ENCODE results near the gene TSTD2.

The TSTD2 gene

DNA sequence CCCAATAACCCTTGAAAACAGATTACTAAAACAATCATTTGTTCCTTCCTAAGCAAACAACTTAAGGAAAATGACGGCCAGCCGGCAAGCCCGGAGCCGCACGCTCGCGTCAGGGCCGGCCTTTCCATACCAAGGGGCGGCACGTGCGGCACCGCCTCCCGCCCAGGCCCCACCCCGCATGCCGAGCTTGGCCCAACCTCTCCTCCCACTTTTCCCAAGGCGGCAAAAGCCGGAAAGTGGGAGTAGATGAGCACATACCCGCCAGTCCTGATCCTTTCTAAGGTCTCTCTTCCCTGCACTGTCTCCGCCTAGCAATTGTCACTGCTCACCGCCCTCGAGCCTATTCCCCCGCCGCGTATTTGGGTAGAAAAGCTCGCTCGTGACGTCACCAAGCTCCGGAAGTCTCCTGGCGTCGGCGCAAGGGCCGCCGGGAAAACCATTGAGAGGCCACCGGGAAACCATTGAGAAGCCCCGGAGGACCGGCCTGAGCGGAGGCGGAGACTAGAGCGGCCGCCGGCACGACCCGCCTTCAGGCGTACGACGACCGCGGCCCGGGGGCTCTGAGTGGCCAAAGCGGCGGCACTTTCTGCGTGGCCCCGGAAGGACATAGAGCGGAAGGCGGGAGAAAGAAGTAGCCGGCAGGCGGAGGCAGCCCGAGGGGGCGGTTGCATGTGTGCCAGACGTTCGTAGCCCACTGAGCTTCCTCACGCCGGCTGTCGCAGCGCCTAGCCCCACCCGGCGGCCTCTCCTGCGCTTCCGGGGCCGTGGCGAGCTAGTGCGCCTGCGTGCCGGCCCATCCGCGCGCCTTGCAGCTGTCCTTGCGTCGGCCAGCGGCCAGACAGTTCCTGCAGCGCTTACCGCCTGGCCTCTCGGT, at the start of gene TSTD2, which contains the start of gene NCBP1:
Gene TSTD2 (minus strand): TSS at position 384 of the 874 bp plus-strand sequence. CDS start 5,806 bp downstream, outside the sequence.
Gene NCBP1 (plus strand): TSS at position 837 of the 874 bp plus-strand sequence. CDS start 61 bp downstream, outside the sequence.
- peak; percentile 82 to 84 for DNase-seq (ENCODE audit: low read depth in 2 of 2)

DNA sequence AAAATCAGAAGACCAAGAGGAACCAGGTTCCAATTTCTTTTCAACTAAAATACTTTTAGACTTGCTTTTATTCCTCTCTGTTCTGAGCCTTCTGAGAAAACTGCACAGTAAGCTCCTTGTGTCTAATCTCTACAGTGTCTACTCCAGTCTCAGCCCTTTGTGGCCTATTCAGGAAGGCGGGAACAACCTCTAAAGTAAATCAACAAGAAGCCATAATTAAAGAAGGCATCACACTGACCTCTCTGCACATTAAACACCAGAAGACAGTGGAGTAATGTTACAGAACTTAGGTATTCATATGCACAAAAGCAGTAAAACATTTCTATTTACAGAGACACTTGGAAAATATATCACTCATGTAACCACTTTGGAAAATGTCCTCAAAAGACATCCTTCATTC, 49.1 kb upstream of the TSTD2 start:
- DNase-seq (ENCODE audit: low read depth in 2 of 2) = no peak

GRCh38 chr9:97675655-97676054, 42.5 kb upstream of the TSTD2 start:
- DNase-seq (ENCODE audit: low read depth in 2 of 2) = no peak

GRCh38 chr9:97673922-97674321, 40.8 kb upstream of the TSTD2 start:
- DNase-seq (ENCODE audit: low read depth in 2 of 2) = no peak

DNA sequence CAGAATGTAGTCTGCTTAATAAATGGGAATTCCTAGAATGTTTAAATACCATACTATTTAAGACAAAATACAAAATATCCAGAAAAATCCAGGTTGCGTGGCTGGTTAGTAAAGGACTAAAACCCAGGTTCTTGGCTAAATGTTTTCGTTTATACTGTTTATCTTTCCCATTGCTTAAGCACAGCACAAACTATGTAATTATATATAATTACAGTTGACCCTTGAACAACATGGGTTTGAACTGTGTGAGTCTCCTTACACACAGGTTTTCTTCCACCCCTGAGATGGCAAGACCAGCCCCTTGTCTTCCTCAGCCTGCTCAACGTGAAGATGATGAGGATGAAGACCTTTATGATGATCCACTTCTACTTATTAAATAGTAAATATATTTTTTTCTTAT, 39.2 kb upstream of the TSTD2 start:
- DNase-seq (ENCODE audit: low read depth in 2 of 2) = no peak

- no peak for DNase-seq (ENCODE audit: low read depth in 2 of 2)
These were observed 37.4 kb upstream of the TSTD2 start for GRCh38 chr9:97670586-97670985.

GRCh38 chr9:97668485-97668884, 35.3 kb upstream of the TSTD2 start:
- no peak for DNase-seq (ENCODE audit: low read depth in 2 of 2)

DNA sequence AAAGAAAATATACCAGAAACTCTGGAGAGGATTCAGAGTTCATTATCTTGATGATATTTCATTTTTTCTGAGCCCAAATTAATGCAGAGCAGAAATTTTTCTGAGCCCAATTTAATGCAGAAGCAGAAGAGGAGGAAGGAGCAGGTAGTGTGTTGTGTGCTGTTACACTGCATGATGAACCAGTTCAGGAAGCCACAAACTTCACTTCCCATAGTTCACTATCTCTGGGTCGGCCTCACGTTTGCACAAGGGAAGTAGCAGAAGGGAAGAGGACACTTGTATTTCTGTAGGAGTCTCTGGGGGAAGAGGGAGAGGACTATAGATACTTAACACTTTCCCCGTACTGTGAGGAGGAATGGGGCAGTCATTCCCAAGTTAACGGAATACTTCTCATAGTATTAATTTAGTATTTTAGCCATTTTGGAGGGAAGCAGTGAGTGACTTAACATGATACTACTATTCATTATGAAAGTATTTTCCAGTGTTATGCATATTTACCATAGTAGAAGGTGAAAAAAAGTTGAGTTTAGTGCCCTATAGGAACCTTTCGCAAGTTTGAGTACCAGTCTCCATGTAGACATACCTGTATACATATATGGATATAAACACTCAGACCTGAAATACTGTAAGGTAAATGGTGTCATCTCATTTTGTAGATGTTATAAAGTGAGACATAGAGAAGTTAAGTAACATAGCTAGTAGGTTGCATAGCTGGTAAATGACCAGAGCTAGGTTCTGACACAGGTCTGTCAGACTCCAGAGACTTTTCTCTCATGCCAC, 33.9 kb upstream of the TSTD2 start:
- no peak for DNase-seq (ENCODE audit: low read depth in 2 of 2)

GRCh38 chr9:97665742-97666141, 32.6 kb upstream of the TSTD2 start:
- no peak for DNase-seq (ENCODE audit: low read depth in 2 of 2)

GRCh38 chr9:97660847-97661246, 27.7 kb upstream of the TSTD2 start:
- no peak for DNase-seq (ENCODE audit: low read depth in 2 of 2)

- DNase-seq (ENCODE audit: low read depth in 2 of 2) = no peak
These were observed 27.2 kb upstream of the TSTD2 start for GRCh38 chr9:97660340-97660739.

DNA sequence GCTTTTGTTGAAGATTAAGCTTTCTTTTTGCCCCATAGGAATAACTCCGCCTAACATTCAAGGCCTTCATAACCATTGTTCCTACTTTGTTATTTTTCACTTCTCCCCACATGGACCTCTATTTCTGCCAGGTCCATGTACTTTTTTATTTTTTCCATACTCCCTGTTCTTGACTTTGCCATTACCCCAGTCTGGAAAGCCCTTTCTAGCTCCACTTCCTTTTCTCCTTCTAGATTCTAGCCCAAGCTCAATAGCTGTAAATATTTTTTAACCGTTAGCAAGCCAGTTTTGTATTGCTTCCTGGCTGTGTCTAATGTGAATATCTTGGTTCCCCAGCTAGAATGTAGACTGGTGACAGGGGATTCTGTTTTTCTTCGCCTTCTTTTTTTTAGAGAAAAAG, 26.6 kb upstream of the TSTD2 start:
- no peak for DNase-seq (ENCODE audit: low read depth in 2 of 2)

DNA sequence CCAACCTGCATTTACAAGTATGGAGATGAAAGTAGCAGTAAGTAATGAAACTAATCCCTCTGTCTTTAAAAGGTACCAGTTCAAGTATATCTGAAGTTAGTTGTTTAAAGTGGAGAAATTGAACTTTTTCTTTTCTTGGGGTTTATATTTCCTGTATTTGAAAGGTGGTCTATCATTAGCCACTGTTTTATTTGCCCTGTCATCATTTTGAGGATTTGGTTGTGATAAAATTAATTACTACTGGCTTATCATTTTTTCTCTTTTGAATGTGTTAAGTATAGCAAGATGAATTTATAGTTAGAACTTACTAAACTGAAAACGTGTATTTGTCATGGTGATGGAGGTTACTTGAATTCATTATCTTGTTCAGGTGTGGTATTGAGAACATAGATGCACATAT, 25.5 kb upstream of the TSTD2 start:
- DNase-seq (ENCODE audit: low read depth in 2 of 2) = no peak

- DNase-seq (ENCODE audit: low read depth in 2 of 2) = no peak
These were observed 18.5 kb upstream of the TSTD2 start for GRCh38 chr9:97651646-97652045.

GRCh38 chr9:97647996-97648395, 14.8 kb upstream of the TSTD2 start:
- DNase-seq (ENCODE audit: low read depth in 2 of 2) = no peak

DNA sequence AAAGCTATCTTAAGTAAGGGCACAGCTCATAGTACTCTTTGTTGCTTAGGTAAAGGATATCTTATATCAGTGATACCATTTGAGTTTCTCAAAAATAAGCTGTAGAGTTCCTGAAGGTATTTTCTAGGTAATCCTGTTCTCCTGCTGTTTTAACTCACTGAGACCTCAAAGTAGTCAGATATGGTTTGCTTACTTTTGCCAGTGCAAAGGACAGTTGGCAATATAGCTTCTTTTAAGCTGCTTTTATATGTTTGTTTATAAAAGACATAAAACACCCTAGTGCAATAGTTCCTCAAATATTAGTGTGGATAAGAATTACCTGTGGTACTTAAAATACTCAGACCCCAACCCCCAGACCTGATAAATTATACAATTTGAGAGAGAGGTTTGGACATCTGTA, 12.6 kb upstream of the TSTD2 start:
- no peak for DNase-seq (ENCODE audit: low read depth in 2 of 2)

- no peak for DNase-seq (ENCODE audit: low read depth in 2 of 2)
These were observed 7.2 kb upstream of the TSTD2 start for GRCh38 chr9:97640325-97640724.

DNA sequence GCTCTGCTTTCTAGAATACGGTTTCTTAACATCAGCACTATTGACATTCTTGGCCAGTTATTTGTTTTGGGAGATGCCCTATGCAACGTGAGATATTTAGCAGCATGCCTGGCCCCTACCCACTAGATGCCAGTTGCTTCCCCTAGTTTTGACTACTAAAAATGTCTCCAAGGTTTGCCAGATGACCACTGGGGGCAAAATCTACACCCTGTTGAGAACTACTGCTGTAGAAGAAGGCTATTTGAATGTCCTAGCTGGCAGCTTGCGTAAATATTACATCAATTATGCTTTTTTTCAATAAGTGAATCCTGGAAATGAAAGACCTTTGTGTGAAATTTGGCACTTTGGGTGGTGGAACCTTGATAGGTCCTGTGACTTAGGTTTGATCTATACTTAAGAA, 5.5 kb upstream of the TSTD2 start:
- no peak for DNase-seq (ENCODE audit: low read depth in 2 of 2)

GRCh38 chr9:97636903-97637302, 3.7 kb upstream of the TSTD2 start:
- no peak for DNase-seq (ENCODE audit: low read depth in 2 of 2)

DNA sequence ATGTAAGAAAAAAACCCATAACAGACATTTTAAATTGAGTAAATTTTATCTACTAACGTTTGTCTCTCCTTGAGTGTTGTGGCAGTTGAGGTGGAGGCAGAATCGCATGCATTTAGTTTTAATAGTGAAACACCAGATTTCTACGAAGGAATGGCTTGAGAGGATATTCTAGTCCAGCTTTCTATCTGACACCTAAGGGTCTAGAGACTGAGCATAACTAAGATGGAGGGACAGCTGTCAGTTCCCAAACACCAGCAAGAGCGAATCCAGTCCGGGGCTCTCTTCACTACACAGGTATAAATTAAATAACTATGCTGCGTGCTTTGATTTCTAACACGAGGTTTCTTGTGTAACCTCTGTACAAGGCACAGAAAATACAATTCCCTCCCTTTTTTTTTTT, 1.9 kb upstream of the TSTD2 start:
- DNase-seq (ENCODE audit: low read depth in 2 of 2) = no peak

- peak in 1 of 2 donors; percentile 5 for DNase-seq (ENCODE audit: low read depth in 2 of 2)
These were observed 807 bp upstream of the TSTD2 start for GRCh38 chr9:97633859-97634490.

DNA sequence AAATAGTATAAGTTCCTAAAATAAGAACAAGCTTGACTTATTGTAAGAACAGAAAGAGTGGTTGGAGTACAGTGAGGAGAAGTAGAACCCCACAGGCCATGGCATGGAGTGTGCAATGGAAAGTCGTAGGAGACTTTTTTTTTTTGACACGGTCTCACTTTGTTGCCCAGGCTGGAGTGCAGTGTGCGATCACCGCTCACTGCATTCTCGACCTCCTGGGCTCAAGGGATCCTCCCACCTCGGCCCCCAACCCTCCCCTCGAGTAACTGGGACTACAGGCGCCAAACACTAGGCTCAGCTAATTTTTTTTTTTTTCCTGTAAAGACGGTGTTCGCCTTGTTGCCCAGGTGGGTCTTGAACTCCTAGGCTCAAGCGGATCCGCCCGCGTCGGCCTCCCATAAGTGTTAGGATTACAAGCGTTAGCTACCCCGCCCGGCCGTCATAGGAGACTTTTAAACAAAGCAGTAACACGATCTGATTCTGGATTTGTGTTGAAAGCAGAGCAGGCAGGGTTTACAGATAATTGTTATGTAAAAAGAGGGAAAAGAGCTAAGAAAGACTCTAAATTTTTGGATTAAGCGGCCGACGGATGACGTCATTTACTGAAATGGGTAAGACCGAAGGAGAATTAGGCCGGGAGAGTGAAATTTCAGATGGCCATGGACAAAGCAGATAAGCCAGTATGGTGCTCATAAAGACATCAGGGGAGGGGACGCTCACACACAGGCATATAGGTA, 752 bp downstream of the TSTD2 start:
- DNase-seq (ENCODE audit: low read depth in 2 of 2) = no peak
